AG04449 (cell line): ENCODE data around the gene TSPAN17.

Experiments
- CTCF ChIA-PET: fragments of 350-600 bp; formaldehyde crosslinking; extraction: SDS; loops from one replicate; lab custom pipeline; 2021; ENCODE audit warnings: antibody characterized with exemption; lab: Yijun Ruan, JAX
- POLR2A ChIA-PET: fragments of 400-600, 350-600 bp; formaldehyde crosslinking; extraction: SDS; loops from one replicate; lab custom pipeline; 2020; ENCODE audit warnings: antibody characterized with exemption, inconsistent platforms; lab: Yijun Ruan, JAX
- DNase-seq: peaks from one replicate; pipeline ENCODE4 v3.0.0-alpha.2; 2010; ENCODE audit warnings: low read depth, low spot score
- H3K4me3 ChIP-seq: 2 replicates; pipeline ENCODE4 v1.5.1; 2011; ENCODE audit warnings: low read depth, mild to moderate bottlenecking, control low read depth, low read length
- TF ChIP-seq, protein P1 (sequence below): IDR thresholded peaks from one replicate; pipeline ENCODE4 v1.5.1; 2011; ENCODE audit warnings: mild to moderate bottlenecking, moderate library complexity, low read length, control low read depth, inconsistent platforms; ENCODE audit not compliant: insufficient read depth; ENCODE audit errors: missing control alignments

Gene TSPAN17

DNA sequence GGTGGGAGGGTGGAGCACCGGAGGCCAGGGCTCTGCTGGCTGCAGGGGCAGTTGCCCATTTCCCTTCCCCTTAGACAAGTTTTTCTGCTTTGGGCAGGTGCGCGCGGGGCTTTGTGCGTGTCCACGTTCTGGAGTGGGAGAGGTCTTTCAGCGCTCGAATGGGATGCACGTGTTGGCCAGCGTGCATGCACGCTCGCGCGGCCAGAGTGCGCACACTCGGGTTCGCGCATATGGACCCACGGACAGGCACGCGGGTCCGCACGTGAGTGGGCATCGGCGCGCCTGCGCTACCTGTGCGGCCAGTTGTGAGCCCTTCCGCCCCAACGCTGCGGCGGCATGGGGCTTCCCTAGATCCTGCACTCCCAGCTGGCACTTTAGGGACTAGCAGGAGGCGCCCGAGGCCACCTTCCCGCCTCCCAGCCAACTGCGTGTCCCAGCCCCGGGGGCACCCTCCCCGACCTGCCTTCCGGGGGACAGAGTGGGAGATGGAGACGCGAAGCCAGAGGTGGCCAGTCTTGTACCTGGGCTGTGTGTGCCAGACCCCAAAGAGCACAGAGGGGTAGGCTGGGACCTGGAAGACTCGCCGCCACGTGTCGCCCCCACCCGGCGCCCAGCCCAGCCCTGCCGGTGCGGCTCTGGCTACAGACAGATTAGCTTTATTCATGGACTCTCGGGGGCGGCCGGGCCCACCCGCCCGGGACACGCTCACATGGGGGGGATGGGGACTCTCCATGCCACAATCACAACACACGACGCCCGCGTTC, 27.5 kb upstream of the TSPAN17 start:
- TF ChIP-seq, protein P1, sequence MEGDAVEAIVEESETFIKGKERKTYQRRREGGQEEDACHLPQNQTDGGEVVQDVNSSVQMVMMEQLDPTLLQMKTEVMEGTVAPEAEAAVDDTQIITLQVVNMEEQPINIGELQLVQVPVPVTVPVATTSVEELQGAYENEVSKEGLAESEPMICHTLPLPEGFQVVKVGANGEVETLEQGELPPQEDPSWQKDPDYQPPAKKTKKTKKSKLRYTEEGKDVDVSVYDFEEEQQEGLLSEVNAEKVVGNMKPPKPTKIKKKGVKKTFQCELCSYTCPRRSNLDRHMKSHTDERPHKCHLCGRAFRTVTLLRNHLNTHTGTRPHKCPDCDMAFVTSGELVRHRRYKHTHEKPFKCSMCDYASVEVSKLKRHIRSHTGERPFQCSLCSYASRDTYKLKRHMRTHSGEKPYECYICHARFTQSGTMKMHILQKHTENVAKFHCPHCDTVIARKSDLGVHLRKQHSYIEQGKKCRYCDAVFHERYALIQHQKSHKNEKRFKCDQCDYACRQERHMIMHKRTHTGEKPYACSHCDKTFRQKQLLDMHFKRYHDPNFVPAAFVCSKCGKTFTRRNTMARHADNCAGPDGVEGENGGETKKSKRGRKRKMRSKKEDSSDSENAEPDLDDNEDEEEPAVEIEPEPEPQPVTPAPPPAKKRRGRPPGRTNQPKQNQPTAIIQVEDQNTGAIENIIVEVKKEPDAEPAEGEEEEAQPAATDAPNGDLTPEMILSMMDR: no peak
- DNase-seq: no peak
- peak overlapping the region; percentile 34 for H3K4me3 ChIP-seq
- ChIA-PET POLR2A (no interaction called here), CTCF (interaction anchor here (1.0 to 2.6 kb wide), 3 partner anchors 11 to 46 kb away, joined by 4 to 11 read pairs (median 6); partner anchors contain the start of genes EIF4E1B, SNCB and TSPAN17)

DNA sequence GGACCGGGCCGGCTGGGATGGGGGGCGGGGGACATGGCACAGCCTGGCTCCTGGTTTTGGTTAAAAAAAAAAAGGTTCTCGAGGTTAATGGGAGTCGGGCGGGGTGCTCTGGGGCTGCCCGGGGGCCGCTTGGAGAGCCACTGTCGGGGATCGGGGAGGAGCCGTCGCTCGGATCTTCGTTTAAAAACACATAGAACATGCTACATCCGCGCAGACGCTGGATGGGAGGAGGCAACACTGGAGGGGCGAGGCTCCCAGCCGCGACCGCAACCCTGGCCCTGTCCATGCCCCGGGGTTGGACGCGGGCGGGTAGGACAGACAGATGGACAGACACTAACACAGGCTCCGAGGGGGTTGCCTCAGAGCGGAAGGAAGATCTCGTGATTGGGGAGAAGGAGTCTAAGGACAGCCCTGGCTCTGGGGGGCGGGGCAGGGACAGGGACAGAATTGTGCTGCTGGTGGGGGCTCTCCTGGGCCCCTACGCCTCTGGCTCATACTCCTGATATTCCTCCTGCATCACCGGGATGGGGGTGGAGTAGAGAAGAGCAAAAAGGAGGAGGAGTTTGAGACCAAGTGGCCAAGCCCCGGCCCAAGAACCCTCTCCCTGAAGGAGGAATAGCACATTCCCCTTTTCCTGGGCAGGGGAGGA, 26.8 kb upstream of the TSPAN17 start:
- TF ChIP-seq, protein P1: no peak
- no peak for DNase-seq
- POLR2A ChIA-PET: interaction anchor here (1.3 kb wide), 1 partner anchor 16 kb away, joined by 4 read pairs; no protein-coding TSS in a partner anchor
- H3K4me3 ChIP-seq: peak overlapping the region; percentile 25; the same call in 1 of the 2 replicates
- CTCF ChIA-PET: interaction anchor here (1.0 to 2.6 kb wide), 3 partner anchors 10 to 47 kb away, joined by 4 to 11 read pairs (median 6); partner anchors contain the start of genes EIF4E1B, SNCB and TSPAN17

DNA sequence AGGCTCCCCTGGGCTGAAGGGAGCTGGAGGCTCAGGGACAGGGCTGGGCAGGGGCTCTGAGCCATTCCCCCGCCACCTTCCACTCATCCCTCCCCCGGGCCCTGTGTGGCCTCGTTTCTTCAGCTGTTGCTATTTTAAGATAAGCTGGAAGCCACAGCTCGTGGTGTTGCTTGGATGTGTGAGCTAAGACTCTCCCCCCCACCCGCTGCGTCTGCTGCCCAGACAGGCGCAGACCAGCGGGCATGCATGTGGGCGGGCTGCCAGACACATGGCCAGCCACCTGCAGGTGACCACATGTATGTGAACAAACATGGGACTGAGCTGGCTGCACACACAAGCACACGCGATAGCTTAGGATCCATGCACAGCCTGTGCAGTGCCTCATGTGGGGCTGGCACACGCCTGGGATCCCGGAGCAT, 25.6 kb upstream of the TSPAN17 start:
- no peak for DNase-seq

DNA sequence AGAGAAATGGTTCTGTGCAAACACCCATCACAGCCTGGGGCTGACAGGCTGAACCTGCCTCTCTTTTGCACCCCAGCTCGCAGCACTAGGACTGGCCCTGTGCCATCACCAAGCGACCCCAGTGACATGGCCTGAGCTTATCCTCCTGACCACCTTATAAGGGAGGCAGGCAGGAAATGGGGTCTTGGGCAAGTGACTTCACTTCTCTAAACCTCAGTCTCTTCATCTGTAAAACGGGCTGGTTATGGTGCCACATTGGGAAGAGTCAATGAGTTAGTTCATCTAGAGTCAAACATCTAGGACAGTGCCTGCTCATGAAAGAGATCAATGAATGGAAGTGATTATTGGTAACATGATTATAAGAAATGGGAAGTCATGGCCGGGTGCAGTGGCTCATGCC, 23.1 kb upstream of the TSPAN17 start:
- no peak for DNase-seq
- ChIA-PET CTCF (interaction anchor here (0.8 to 1.1 kb wide), 2 partner anchors 16 to 50 kb away, joined by 3 read pairs; no protein-coding TSS in a partner anchor), POLR2A (no interaction called here)
- TF ChIP-seq, protein P1: no peak
- no peak overlapping the region for H3K4me3 ChIP-seq

More for the DNA sequence above, 25.6 kb upstream of the TSPAN17 start:
- no peak overlapping the region for H3K4me3 ChIP-seq
- TF ChIP-seq, protein P1: no peak
- POLR2A ChIA-PET: interaction anchor here (1.3 kb wide), 1 partner anchor 14 kb away, joined by 4 read pairs; no protein-coding TSS in a partner anchor
- CTCF ChIA-PET: interaction anchor here (0.8 to 2.6 kb wide), 8 partner anchors 9 to 491 kb away, joined by 3 to 11 read pairs (median 4); partner anchors contain the start of genes EIF4E1B, FAF2, SNCB and TSPAN17

DNA sequence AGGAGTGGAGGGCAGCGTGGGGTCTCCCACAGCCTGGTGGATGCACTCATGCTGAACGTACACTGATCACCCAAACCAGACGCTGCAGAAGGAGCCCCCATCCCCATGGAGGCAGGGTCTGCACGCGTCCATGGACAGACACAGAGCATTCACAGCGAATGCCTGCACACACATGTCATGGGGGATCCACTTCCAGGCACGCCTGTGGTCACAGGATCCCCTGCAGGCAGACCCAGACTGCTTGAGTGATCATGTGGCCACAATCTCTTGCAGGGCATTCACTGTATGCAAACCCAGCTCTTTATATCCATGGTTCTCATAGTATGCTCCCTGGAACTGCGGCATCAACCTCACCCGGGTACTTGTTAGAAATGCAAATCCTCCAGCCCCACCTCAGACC, 22.3 kb upstream of the TSPAN17 start:
- CTCF ChIA-PET: no interaction called here
- POLR2A ChIA-PET: no interaction called here
- TF ChIP-seq, protein P1: no peak
- no peak for DNase-seq
- no peak overlapping the region for H3K4me3 ChIP-seq

DNA sequence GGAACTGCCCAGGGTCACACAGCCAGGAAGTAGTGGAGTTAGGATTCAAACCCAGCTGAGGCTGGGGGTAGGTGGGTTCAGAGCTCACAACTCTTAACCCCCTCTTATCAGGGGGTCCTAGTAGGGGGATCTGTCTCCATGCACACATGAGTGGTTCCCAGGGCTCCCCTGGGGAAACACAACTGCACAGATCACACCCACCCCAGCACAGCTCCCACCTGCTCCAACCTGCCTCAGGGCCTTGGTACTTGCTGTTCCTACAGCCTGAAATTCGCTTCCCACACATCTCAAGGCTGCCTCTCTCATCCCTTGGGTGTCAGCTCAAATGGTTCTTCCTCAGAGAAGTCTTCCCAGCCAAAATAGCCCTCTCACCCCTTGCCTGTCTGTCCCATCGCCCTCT, 21.8 kb upstream of the TSPAN17 start:
- TF ChIP-seq, protein P1: no peak
- no peak for DNase-seq
- CTCF ChIA-PET: no interaction called here
- POLR2A ChIA-PET: no interaction called here
- H3K4me3 ChIP-seq: no peak overlapping the region
